HK-2 (cell line): Measurements from ENCODE around the gene PALMD.

ENCODE experiments used
- DNase-seq: peaks from one replicate; pipeline ENCODE4 v3.0.0-alpha.2; 2018; ENCODE audit not compliant: unreplicated experiment

The PALMD gene

DNA sequence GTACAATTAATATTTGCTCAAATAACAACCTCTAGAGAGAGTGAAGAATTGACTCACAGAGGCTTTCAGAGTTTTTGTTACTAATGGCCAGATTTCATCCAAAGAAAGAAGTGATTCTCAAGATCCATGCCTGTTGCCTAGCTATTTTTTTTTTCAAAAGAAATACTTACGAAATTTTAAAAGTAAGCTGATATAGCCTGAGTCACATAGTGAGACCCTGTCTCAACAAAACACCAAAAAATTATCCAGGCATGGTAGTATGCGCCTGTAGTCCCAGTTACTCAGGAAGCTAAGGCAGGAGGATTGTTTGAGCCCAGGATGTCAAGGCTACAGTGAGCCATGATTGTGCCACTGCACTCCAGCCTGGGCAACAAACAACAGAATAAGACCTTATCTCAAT is 14.6 kb downstream of the PALMD start:
- DNase-seq = no peak

DNA sequence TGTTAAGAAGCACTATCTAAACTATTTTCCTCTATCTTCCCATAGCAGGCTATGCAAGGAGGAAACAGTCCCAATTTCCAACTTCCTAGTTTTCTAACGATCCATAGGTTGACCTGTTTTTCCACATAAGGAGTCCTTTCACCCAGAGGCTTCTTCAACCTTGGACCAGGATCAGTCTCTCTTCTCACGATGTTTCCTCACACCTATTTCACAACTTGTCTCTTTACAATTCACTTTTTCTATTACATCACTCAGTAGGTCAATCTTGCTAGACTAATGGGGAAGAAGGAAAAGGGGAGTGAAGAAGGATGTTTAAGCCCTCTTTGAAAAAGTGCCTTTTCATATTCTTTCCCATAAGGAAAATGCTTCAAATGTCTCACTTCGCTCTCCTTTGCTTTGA is 15.9 kb downstream of the PALMD start:
- DNase-seq = no peak

- DNase-seq = no peak
These were observed 16.7 kb downstream of the PALMD start for GRCh38 chr1:99662539-99663080.

- DNase-seq = no peak
These were observed 17.6 kb downstream of the PALMD start for GRCh38 chr1:99663501-99663900.

DNA sequence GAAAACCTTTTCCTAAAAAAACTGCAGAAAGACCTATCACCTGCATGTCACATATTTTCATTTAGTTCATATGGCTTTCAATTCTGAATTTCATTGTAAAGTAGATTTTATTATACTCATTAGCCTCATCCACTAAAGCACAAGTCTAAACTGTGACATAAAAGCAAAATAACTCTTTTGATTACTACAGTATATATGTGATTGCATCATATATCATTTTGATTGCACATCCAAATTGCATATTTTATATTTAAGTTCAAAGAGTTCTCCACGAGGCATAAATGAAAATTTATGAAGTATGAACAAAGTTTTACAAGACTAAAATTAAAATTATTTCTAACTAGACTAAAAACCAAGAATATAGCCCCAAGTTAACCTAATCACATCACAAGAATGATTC is 19.3 kb downstream of the PALMD start:
- DNase-seq = no peak

GRCh38 chr1:99669376-99669775 is 23.5 kb downstream of the PALMD start:
- no peak for DNase-seq

- DNase-seq = no peak
These were observed 23.9 kb downstream of the PALMD start for GRCh38 chr1:99669821-99670220.

GRCh38 chr1:99670583-99670982 is 24.7 kb downstream of the PALMD start:
- no peak for DNase-seq

DNA sequence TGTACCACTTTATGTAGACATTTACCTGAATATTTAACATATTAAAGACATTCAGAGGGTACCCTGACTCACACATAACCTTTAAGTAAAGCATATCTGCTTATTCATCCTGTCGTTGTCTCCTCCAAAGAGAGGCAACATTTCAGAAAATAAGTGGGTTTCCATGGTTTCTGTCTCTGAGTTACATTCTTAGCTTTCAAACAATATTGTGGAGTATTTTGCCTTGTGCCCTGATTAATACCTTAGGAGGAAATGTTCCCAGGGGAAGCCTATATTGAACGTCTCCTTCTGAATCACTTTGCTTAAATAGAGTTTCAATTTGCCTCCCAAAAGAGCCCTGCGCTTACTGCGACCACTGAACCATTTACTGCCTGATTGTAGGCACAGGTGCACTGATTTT is 26.1 kb downstream of the PALMD start:
- DNase-seq = no peak

- no peak for DNase-seq
These were observed 26.8 kb downstream of the PALMD start for GRCh38 chr1:99672530-99673213.

DNA sequence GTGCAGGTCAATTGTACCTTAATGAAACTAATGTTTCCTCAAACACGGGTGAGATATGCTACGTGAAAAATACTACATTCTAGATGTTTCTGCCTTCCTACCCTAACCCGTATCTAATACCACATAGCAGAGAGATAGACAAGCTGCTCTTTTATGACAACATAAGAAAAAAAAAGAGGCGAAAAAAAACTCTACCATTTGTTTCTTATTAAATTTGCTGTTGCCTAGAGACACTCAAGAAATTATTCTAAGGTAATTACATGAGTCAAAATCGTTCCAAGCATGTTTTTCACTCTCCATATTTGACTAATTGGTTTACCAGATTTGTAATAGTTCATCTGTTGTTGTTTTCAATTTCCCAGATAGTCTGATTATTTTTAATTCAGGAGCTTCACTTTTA is 27.4 kb downstream of the PALMD start:
- DNase-seq = no peak

GRCh38 chr1:99674115-99675064 is 28.5 kb downstream of the PALMD start:
- no peak for DNase-seq

- DNase-seq = no peak
These were observed 29.4 kb downstream of the PALMD start for GRCh38 chr1:99675292-99675691.

- no peak for DNase-seq
These were observed 30.1 kb downstream of the PALMD start for GRCh38 chr1:99675994-99676393.

GRCh38 chr1:99676876-99677275 is 31.0 kb downstream of the PALMD start:
- no peak for DNase-seq

DNA sequence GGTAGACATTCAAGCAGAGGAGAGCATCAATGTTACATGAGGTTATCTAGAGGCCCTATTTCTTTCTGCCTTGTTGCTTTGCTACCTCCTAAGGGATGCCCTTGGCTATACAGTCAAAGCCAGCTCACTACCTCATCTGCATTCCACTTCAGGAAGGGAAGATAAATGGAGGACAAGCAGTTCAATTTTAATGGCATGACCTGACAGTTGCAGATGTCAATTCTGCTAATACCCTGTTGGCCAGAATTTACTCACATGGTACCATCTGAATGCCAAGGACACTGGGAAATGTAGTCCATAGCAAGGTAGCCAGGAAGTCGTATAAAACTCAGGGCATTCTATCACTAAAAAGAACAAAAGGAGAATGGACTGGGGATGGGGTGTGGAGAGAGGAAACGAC is 31.5 kb downstream of the PALMD start:
- DNase-seq = no peak

DNA sequence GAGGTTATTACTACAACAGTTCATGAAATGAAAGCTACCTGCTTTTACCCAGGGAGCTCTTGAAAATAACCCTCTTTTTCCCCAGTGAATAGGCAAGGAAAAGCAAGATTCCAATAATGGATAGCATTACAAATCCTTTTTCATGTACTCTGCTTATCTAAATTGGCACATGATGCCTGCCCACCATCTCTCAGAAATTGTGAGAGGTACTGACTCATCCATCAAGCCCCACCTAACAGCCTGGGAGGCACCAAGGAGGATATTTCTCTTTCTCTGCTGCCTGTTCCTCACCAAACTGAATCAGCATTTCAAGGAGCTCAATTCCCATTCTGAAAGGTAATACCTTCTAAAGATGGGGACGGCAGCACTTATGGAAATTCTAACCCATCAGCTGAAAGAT is 34.4 kb downstream of the PALMD start:
- no peak for DNase-seq

DNA sequence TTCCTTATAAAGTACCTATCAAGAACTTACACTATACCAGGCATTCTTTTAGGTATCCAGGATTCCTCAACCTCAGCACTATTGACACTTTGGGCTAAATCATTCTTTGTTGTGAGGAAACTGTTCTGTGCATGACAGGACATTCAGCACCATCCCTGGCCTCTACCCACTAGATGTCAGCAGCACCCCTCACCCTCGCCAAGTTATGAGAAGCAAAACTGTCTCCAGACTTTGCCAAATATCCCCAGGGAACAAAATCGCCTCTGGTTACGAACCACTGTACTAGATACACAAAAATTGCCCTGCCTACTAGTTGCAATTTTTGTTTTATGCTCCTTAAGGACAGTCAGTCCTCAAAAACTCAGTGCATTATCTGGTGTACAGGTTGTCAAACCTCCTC is 35.7 kb downstream of the PALMD start:
- DNase-seq = no peak

DNA sequence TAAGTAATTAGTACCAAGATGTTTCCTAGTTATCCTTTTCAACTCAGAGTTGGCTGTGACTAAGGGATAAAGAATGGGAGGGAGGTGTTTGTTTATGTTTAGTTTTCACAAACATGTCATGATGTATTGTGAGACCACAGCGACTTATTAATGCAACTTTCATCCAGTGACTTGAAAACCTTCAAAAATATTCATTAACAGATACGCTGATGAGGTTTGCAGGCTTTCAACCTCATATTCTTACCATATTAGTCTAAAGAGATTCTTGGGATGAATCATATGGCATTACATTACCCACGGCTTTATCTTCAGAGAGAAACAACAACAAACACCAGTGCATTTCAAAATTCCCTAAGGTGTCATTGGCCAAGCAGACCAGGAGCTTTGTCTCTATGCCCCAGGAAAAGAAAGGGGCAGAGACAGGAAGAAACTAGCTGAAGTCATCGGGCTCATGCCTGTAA is 36.4 kb downstream of the PALMD start:
- no peak for DNase-seq

DNA sequence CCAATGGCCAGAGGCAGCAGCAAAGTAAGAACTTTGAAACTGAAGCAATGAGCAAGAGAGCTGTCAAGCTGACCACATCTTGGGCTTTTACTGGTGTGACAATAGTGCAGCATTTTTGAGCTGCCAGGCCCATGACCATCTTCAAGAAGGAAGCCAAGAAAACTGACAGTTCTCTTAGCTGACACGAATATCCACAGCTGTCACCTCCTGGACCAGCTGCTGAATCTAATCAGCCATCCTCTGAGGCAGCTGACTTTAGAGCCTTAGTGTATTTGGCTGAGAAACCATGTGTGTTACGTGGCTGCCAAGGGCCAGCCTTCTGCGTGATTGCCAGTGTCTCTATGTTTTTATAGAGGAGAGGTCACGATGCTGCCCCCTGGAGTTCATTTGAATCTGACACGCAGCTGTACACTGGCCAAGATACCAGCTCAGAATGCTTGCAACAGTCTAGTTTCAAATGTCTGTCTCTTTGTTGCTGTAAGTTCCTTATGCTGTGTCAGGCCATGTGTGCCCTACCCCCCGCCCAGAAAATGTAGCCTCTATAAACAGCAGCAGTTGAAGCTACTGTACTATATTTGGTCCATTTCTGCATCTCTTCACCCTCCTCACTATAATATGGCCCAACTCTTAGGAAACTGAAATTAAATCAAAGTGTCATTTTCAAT is 39.7 kb downstream of the PALMD start:
- DNase-seq = peak; percentile 32

- no peak for DNase-seq
These were observed 45.3 kb downstream of the PALMD start for GRCh38 chr1:99691175-99691574.

GRCh38 chr1:99696616-99697015 is 50.7 kb downstream of the PALMD start:
- no peak for DNase-seq
